Measurements from ENCODE around the gene HSPA2. TPM values are rescaled to one million over a fixed set of nuclear protein-coding genes. Genes with fewer than 3 reads are reported as not detected.

Gene HSPA2
- total and polyA plus RNA-seq, 3 donors from 2014 or later: 134 to 389 (median 160) TPM

GRCh38 chr14:64536488-64537245 lies 3.9 kb upstream of the HSPA2 start:
- no peaks in the 10 kb centered on the region for H3K27me3 ChIP-seq
- WGBS, 2 donors: 75 to 76% methylated on average over 4 of the region's 4 CpGs
- H3K36me3 ChIP-seq (ENCODE audit: low read depth, missing control alignments): no peaks in the 10 kb centered on the region
- H3K4me3 ChIP-seq: no peak overlapping the region
- no peaks in the 10 kb centered on the region for H3K9me3 ChIP-seq
- DNase-seq: no peak
- H3K4me1 ChIP-seq: no peaks in the 10 kb centered on the region
- TF ChIP-seq CTCF (IDR thresholded peaks at IDR 0.05) (no peak), POLR2A (IDR thresholded peaks at IDR 0.05) (no peak)
- H3K27ac ChIP-seq: no peak overlapping the region
- intact Hi-C loops (cut with DNase I; ENCODE audit: low total_unique reads): no loop called here

- Histone ChIP-seq H3K36me3 (ENCODE audit: low read depth, missing control alignments) (no peaks in the 10 kb centered on the region), H3K27me3 (no peaks in the 10 kb centered on the region), H3K4me3 (peak overlapping the region; percentile 58 to 68), H3K4me1 (no peaks in the 10 kb centered on the region), H3K27ac (peak overlapping the region in 1 of 2 donors; percentile 85), H3K9me3 (no peaks in the 10 kb centered on the region)
- intact Hi-C loops (cut with DNase I; ENCODE audit: low total_unique reads): loop anchor here (10.0 kb wide), 1 partner anchor 93 kb away; no protein-coding TSS in a partner anchor
- peak; percentile 29 for DNase-seq
- no peak for TF ChIP-seq POLR2A (IDR thresholded peaks at IDR 0.05)
- TF ChIP-seq CTCF (IDR thresholded peaks at IDR 0.05): no peak
- WGBS, 2 donors: 14% methylated on average over 73 of the region's 73 CpGs; no CpG with 5 or more reads in 1 of the 2 donors
Measured at GRCh38 chr14:64541261-64541971, 875 bp downstream of the HSPA2 start.

GRCh38 chr14:64541972-64542835 lies 1.7 kb downstream of the HSPA2 start:
- DNase-seq: no peak
- Histone ChIP-seq H3K36me3 (ENCODE audit: low read depth, missing control alignments) (no peaks in the 10 kb centered on the region), H3K27ac (no peak overlapping the region), H3K27me3 (no peaks in the 10 kb centered on the region), H3K4me3 (peak overlapping the region; percentile 58 to 68), H3K4me1 (no peaks in the 10 kb centered on the region), H3K9me3 (no peaks in the 10 kb centered on the region)
- TF ChIP-seq CTCF (IDR thresholded peaks at IDR 0.05) (no peak), POLR2A (IDR thresholded peaks at IDR 0.05) (no peak)
- 15 to 16% methylated on average over 49 to 61 of the region's 61 CpGs for WGBS, 2 donors
- intact Hi-C loops (cut with DNase I; ENCODE audit: low total_unique reads): loop anchor here (10.0 kb wide), 1 partner anchor 93 kb away; no protein-coding TSS in a partner anchor

GRCh38 chr14:64542836-64543201 lies 2.3 kb downstream of the HSPA2 start:
- no peak for DNase-seq
- Histone ChIP-seq H3K4me3 (peak overlapping the region in 1 of 2 donors; percentile 68), H3K36me3 (ENCODE audit: low read depth, missing control alignments) (no peaks in the 10 kb centered on the region), H3K4me1 (no peaks in the 10 kb centered on the region), H3K9me3 (no peaks in the 10 kb centered on the region), H3K27me3 (no peaks in the 10 kb centered on the region), H3K27ac (no peak overlapping the region)
- no peak for TF ChIP-seq POLR2A (IDR thresholded peaks at IDR 0.05)
- intact Hi-C loops (cut with DNase I; ENCODE audit: low total_unique reads): loop anchor here (10.0 kb wide), 1 partner anchor 92 kb away; no protein-coding TSS in a partner anchor
- WGBS, 2 donors: 47 to 54% methylated on average over 4 of the region's 4 CpGs

All from testis (tissue), 3 donors.